GM21737 (cell line): Measurements from ENCODE around the gene LRRC4C.
"Not testable (repeated sequence)": the region's sequence is repeated elsewhere in the genome, so short reads cannot be mapped to it uniquely, and the experiment has no call there.

ENCODE experiments used
- ATAC-seq: cut with Tn5 transposase; IDR thresholded peaks from one replicate; pipeline ENCODE4 v1.9.1; 2021; ENCODE audit warnings: mild to moderate bottlenecking, moderate library complexity; ENCODE audit not compliant: unreplicated experiment

The LRRC4C gene

DNA sequence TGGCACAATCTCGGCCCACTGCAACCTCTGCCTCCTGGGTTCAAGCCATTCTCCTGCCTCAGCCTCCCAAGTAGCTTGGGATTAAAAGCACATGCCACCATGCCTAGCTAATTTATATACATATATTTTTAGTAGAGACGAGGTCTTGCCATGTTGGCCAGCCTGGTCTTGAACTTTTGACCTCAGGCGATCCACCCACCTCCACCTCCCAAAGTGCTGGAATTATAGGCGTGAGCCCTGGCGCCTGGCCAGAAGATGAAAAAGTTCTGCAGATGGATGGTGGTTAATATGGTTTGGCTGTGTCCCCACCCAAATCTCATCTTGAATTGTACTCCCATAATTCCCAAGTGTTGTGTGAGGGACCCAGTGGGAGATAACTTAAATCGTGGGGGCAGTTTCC is 937.4 kb downstream of the LRRC4C start:
- not testable (repeated sequence) for ATAC-seq

DNA sequence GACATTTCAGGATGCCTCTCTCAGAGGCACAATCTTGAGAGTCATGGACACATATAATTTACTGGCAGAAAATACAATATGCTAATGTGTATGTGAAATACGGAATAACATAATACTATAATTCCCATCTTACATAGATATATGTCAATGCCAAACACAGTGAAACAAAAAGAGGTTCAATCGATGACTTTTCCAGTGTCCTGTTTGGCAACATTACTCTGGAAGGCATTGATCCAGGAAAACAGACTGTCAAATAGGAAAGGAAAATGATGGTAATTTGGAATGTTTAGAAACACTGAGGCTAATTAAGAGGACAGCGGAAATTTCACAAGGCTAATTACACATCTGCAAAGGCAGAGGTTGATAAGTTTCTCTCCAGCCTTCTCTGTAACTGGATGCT is 942.3 kb downstream of the LRRC4C start:
- no peak for ATAC-seq

DNA sequence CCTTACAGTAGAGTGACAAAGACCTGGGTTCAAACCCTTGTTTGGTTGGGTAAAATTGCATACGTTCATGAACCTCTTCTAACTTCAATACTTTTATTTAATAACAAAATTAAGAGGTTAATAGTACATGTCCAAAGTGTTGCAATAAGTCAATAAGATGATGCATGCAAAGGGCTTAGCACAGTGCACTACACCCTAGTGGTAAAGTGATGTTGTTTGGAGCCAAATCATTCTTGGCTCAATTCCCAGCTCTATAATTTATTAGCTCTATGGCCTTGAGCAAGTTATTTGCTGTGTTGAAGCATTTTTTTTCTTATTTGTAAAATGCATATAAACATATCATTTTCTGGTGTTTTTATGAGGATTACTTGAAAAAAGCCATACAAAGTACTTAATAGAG is 945.3 kb downstream of the LRRC4C start:
- no peak for ATAC-seq

DNA sequence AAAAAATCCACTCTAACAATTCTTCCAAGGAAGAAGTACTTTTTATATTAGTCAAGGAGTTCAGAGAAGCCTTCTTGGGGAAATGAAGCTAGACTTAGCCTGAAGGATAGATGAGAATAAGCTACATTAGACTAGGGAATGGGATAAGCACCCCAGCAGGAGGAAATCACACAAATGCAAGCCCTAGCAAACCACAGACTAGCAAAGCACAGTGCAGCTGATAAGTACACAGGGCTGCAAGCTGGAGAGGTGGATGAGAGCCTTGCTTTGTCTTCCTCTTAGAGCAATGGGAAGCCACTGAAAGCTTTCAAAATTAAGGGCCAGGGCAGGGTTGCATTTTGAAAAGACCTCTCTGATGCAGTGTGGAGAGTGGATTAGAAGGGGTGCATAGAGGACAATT is 946.2 kb downstream of the LRRC4C start:
- ATAC-seq = no peak

DNA sequence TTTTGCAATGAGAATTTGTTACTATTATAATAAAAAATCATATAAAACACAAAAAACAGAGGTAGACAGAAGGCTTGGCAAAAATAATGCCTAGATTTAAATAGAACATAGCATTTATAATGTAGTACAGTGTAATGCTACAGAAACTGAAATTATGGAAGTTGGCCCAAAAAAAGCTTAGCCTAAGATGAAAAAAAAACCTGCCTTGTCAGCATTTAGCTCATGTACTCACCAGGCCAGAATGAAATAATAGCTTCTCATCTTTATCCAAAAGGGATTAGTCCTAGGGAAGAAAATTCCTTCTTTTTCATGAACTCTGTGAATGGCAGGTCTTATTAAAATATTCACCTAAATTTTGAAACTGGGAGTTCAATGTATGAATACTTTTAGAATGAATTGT is 951.1 kb downstream of the LRRC4C start:
- ATAC-seq = no peak

DNA sequence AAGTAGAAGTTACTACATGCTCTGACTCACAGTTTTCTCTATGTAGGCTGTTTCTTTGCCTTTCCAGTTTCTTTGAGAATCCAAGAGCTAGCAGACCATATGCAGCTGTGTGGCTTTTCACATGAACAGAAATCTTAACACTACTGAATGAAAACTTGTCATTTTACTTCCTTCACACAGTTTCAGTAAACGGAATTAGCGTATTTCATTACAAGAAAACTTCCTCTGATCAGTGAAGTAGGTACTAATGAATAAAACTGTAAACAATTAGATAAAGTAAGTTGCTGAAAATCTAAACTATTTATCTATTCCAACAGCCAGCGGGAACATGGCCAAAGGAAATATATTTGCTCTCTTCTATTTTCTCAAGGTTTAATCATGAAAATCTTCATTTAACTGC is 953.2 kb downstream of the LRRC4C start:
- ATAC-seq = no peak

DNA sequence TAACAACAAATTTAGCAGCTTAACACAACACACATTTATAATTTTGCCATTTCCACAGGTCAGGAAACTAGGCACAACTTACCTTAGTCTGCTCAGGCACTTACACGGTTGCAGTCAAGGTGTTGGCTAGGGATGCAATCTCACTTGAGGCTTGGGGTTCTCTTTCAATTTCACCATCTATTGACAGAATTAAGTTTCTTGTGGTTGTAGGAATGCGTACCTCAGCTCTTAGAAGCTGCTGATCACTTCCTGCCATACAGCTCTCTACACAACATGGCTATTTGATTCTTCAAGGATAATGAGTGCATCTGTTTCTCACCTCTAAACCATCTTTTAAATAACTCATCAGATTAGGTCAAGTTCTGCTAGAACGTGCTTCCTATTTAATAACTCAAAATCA is 968.1 kb downstream of the LRRC4C start:
- no peak for ATAC-seq

DNA sequence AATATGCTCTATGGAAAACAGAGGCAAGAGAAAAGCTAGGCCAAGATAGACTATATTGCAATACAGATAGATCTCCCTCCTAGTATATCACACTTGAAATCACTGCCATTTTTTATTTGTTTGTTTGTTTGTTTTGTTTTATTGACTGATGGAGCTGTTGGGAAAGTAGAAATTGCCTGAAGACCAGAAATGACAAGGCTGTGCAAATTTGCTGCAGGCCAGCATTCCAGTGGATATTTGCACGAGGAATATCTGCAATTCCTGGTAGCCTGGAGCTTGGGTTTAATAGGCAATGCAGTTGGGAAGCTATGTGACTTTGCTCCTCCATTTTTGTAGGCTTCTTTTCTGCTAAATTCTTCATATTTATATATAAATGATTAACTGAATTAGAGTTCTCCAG is 991.7 kb downstream of the LRRC4C start:
- ATAC-seq = no peak

DNA sequence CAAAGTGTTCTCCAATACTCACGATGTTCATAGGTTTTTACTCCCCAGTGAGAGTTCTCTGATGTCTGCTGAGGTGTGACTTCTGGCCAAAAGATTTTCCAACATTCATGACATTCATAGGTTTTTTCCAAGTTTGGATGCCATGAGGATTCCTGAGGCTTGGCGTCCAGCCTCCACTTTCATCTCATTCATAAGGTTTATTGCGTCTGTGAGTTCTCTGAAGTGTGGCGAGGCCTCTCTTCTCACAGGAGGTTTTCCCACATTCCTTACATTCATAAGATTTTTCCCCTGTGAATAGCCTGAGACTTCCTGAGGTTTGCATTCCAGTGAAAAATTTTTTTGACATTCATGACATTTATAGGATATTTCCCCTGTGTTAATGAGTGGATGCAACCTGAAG is 1014.1 kb downstream of the LRRC4C start:
- no peak for ATAC-seq

DNA sequence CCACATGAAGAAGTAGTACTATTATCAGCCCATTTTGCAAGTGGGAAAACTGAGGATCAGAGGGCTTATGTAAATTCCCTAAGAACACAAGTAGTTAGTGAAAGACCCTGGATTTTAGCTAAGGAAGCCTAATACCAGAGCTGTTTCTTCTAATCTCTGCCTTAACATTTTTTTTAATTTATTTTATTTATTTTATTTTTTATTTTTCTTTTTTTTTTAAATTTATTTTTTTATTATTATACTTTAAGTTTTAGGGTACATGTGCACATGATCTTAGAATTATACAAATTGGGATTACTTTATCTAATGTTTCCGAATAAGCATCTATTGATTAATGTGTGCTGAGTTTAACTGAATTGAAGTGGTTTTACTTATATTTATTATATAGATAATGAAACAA is 1015.3 kb downstream of the LRRC4C start:
- ATAC-seq = no peak

DNA sequence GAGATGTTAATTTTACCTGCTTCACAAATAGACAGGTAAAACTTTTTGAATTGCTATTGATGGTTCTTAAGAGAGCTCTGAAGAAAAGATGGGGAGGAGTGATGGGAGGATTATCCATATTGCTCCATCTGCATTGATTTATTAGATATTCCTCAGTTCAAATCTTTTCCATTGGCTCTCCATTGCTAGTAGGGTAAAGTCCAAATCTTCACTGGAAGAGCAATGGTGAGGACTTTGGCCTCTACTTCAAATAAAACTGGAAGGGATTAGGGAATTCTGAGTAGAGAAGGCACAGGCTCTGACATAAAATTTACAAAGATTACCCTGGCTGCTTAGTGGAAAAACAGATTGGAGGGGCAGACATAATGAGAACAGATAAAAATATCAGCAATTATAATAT is 1024.1 kb downstream of the LRRC4C start:
- ATAC-seq = no peak

DNA sequence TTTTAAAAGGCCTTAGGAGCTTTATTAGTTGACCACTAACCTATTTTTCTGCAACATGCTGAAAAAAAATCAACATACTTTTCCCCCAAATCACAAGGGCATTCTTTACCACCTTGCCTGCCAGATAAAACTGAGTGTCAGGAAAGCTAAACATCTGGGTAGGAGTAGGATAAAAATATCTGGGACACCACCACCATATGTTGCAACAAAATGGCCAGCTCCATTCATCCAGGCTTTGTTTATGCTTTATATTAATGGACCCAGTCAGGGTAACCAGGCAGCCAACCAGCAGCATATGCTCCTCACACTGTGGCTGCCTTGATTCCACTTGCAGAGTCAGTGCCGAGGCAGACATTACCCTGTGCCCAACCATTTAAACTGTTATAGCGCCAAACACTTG is 1024.5 kb downstream of the LRRC4C start:
- no peak for ATAC-seq

DNA sequence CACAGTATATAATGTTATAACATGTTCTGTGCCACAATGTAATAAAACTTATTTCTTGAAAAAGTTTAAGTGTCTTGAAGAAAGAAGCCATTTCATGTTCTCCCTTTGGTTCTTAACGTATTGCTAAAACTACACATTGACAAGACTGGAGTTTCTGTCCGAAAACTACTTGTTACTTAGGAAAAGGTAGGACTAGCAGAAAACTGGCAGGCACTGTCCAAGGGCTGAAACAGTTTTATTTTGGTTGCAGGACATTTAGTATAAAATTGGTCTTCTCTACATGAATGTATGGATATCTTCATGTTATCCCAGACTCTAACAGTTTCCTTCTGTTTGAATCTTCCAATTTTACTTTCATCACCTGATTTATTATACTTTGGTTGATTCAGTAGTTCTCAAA is 1027.1 kb downstream of the LRRC4C start:
- ATAC-seq = no peak

DNA sequence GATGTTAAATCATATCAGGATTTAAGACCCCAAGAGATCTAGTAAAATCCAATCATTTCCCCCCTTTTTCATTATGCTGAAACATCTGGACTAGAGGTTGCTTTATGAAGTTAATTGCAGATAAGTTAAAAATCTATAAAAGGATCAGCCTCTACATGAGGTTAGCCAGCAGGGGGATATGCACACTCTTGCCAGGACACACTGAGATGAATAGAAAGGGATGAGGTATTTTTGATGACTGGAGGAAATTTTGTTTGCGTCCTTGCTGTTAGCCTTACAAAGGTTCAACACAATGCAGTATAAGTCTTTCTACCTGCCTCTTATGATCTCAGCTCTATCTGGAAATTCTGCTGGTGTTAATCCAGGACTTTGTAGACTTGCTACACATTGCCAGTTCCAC is 1034.3 kb downstream of the LRRC4C start:
- no peak for ATAC-seq

DNA sequence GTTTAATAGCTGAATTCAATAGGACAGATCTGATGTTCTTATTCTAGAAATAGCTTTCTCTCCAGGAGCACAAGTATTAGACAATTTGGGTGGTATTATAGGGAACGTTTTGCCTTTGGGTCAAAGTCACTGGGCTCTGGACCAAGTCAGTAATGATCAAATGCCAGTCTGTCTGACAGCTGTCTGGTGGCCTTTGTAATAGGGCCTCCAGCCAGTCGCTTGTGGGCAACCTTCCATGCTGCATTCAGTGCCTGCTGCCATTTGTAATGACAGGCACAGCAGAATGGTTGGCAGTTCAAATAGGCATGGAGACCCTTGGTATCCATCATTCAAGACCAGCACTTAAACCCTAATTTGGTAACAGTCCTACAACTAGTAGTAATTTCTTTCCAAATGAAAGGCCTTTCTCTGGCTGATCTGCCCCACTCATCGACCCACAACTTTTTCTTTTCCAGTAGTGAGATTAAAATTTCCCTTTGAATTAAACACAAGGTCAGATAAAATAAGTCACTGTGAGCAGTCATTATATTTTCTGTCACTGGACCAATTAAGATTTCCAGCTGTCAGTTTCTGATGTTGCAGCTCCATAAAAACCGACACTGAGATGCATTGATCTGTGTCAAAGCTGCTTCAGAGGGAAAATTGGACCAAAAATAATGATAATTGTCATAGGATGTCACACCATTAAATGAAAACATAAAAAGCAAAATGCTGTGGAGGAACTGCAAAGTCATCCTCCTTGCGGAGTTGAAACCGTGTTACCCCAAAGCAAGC is 1038.1 kb downstream of the LRRC4C start:
- no peak for ATAC-seq

DNA sequence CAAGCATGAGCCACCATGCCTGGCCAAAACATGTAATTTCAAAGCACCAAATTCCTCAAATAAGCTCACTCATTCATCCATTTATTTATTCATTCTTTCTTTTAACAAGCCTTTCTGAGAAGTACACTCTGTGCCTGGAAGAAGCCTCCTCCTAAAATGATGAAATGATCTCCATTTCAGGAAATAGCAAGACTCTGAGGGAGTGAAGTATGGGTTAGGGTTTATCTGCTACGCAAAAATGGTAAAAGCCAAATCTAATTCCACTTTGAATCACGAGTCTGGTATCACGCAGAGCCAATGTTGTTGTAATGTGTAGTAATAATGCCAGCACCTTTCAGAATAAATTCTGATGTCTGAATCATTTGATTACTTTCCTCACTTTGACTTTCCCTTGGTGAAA is 1041.8 kb downstream of the LRRC4C start:
- no peak for ATAC-seq

DNA sequence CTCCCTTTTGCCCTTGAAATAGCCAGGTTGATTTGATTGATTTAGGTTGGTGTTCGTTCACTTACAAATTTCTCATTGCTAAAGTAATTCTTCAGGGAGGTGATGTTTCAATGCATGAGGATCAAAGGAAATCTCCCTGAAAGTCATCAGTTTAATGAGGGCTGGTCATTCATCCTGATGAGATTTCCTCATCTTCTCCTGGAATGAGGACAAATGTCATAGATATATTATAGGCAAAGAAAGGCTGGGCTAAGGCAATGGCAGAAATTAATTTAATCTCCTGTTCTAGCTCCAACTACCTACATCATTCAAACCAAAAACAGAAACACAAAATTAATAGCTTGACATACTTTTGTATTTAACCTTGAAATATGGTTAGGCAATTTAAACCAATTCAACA is 1052.1 kb downstream of the LRRC4C start:
- no peak for ATAC-seq

DNA sequence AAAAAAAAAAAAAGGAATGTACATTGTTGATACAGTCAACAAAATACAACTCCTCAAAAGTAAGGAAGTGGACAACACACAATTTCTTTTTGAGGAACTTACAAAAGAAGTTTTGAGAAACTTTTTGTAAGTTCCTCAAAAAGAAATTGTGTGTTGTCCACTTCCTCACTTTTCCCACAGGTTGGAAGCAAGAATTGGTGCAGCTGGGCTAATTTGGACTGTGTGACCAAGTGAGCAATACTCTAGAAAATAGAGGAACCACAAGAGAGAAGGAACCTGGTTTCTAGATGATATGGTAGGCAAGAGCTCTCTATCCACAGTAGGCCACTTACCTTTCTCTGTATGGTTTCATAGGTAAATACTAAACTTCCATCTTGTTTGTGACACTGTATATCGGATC is 1053.8 kb downstream of the LRRC4C start:
- no peak for ATAC-seq

DNA sequence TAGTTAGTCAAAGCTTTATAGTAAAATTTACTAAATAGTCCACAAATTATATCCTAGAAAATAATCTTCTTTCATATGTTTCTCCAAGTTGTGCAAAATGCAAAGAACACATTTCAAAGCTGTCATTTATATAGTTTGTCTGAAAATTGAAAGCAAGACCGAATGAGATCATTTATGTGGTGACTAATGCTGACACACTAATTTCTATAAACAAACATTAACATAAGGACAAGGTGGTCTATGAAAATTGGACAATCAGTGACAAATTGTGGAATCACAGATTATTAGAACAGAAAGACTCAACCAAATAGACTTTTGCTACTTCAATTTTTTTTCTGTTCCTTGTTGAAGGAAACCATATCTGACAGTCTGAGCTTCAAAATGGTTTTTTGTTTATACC is 1056.1 kb downstream of the LRRC4C start:
- no peak for ATAC-seq

DNA sequence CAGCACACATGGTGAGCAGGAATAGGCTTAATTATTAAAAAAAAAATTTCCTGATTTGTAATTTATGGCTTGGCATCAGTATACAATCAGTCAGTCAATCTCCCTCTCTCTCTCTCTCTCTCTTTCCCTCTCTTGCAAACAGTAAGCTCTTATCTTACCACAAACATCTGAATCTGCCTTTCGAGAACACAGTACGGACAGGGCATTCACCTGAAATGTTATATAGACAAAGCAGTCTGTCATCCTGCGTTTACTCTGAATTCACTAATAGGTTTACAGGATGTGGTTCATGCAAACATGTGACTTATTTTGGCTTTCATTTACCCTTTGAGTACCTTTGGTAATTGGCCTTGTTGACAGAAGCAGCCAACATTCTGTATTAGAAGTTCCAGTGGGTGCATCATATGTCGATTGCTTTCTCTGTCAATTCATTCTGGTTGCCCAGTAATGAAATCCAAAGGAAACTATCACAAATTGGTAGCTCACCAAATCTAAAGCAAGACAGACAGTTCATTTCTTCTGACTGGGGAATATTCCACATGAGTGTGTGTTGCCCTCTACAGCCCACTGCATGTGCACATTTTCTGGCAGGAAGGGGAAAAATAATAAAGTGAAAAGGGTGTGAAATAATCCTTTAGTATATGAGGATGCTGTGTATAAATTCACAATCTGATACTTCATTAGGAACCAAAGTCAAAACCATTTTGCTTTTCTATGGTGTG is 1058.2 kb downstream of the LRRC4C start:
- ATAC-seq = no peak

DNA sequence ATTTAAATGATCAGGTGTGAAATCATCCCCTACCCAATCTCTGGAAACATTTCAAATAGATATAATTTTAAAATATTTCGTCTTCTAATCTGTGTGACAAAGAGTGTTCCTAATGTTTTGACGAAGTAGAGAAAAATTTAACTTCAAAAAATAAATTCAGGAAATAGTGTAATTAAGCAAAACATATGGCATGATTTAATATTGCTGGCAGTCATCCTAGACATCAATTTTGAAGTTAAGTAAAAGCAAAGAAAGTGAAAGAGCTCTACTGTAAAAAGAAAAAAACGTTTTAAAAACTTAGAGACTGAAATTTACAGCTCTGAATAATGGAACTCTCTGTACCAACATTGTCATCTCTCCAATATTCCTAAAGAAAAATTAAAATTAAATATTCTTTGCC is 1062.3 kb downstream of the LRRC4C start:
- no peak for ATAC-seq

DNA sequence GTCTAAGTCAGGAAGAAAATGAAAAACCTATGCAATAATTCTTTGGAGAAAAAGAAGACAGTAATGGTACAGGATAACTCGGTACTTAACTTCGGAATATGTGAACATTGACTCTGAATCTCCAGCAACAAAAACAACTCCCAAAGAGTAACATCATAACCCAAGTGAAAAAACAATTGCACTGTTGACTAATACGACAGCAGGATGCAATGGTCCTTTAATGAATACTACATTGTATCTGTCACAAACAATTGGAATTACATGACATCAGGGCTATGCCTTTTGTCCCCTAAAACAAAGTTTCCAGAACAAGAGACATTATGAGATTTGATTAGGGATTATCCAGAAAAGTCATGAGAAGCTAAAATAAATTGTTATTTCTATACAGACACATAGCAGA is 1065.9 kb downstream of the LRRC4C start:
- ATAC-seq = no peak

DNA sequence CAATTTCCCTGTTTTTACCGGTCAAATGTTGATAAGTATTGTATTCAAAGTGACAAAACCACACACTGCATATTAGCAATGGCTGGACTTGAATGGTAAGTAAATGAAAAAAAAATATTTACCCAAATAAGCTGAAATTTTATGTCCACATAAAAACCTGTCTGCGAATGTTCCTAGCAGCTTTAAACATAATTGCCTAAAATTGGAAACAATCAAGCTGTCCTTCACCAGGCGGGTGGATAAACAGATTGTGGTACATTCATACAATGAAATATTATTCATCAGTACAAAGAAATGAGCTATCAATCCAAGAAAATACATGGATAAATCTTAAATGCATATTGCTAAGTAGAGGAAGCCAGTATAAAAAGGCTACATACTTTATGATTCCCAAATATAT is 1067.8 kb downstream of the LRRC4C start:
- no peak for ATAC-seq
